Karpas-422 (cell line): ENCODE measurements around the gene PELI2. TPM values are rescaled to one million over a fixed set of nuclear protein-coding genes. Genes with fewer than 3 reads are reported as not detected.

Experiments used
- DNase-seq: peaks from one replicate; pipeline ENCODE4 v3.0.0-alpha.2; 2015
- H2AFZ ChIP-seq: fragments of 200-600 bp; sonication (generic); 2 replicates; pipeline ENCODE4 v1.6.1; 2014; ENCODE audit warnings: antibody characterized with exemption, low read length, mixed read lengths
- H3K27ac ChIP-seq: fragments of 200-600 bp; sonication (generic); 2 replicates; pipeline ENCODE4 v1.5.1; 2014; ENCODE audit warnings: mild to moderate bottlenecking, low read length, moderate library complexity
- H3K27me3 ChIP-seq: fragments of 200-600 bp; sonication (generic); 2 replicates; pipeline ENCODE4 v1.6.1; 2014; ENCODE audit warnings: low read length, mixed read lengths
- H3K36me3 ChIP-seq: fragments of 200-600 bp; sonication (generic); 2 replicates; pipeline ENCODE4 v1.6.1; 2014; ENCODE audit warnings: low read length, mixed read lengths; ENCODE audit not compliant: insufficient read depth
- H3K4me1 ChIP-seq: fragments of 200-600 bp; sonication (generic); 2 replicates; pipeline ENCODE4 v1.6.1; 2014; ENCODE audit warnings: mild to moderate bottlenecking, low read length, mixed read lengths
- H3K4me2 ChIP-seq: fragments of 200-600 bp; sonication (generic); 2 replicates; pipeline ENCODE4 v1.6.1; 2014; ENCODE audit warnings: low read length, low read depth, mild to moderate bottlenecking; ENCODE audit not compliant: poor library complexity, severe bottlenecking
- H3K4me3 ChIP-seq: fragments of 200-600 bp; sonication (generic); 2 replicates; pipeline ENCODE4 v1.5.1; 2014; ENCODE audit warnings: mild to moderate bottlenecking, antibody characterized with exemption, low read length, mixed read lengths
- H3K79me2 ChIP-seq: fragments of 200-600 bp; sonication (generic); 2 replicates; pipeline ENCODE4 v1.6.1; 2014; ENCODE audit warnings: mild to moderate bottlenecking, low read length, mixed read lengths
- H3K9ac ChIP-seq: fragments of 200-600 bp; sonication (generic); 2 replicates; pipeline ENCODE4 v1.6.0; 2014; ENCODE audit warnings: low read length
- H3K9me2 ChIP-seq: fragments of 200-600 bp; sonication (generic), shearing (Covaris generic); replicated peaks from 2 replicates; pipeline ENCODE4 v1.6.0; 2014; ENCODE audit warnings: mild to moderate bottlenecking, low read length, moderate library complexity; ENCODE audit not compliant: insufficient read depth
- H3K9me3 ChIP-seq: fragments of 300-700, 200-600 bp; sonication (generic); 2 replicates; pipeline ENCODE4 v1.6.1; 2014; ENCODE audit warnings: low read length, mixed read lengths
- H4K20me1 ChIP-seq: fragments of 200-600 bp; sonication (generic); 2 replicates; pipeline ENCODE4 v1.6.1; 2014; ENCODE audit warnings: mild to moderate bottlenecking, antibody characterized with exemption, low read length, low read depth; ENCODE audit not compliant: insufficient read depth
- total RNA-seq: library from RNA; depleted of rRNA; stranded (reverse); fragments of >200 nt; shearing (Covaris generic); gene quantifications from 2 replicates; pipeline ENCODE4 v1.2.3, GENCODE V29; 2014; ENCODE audit warnings: low replicate concordance

PELI2 gene
- total RNA-seq, 1 experiment from 2014 or later = 0.30 TPM

DNA sequence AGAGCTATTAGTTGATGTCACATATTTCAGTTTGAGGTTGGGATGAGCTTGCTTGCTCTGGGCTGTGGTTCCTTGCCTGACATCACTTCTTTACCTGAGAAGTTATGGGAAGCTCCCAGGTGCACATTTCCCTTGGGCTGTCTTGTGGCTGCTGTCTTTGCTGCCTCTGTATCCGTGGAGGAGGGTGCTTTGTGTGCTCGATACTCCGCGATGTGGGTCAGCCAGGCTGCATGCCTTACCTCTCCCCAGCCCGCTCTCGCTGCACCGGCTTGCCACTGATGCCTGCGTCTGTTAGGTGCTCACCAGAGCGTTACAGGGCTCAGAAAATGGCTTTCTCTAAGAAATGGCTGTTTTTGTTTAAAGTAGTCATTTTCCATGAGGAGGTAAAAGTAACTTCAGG is 19.6 kb downstream of the PELI2 start:
- H4K20me1 ChIP-seq = no peaks in the 10 kb centered on the region
- no peak overlapping the region for H3K4me3 ChIP-seq
- H3K36me3 ChIP-seq = no peaks in the 10 kb centered on the region
- H3K27me3 ChIP-seq = no peaks in the 10 kb centered on the region
- H2AFZ ChIP-seq = no peak overlapping the region
- no peak overlapping the region for H3K27ac ChIP-seq
- H3K9me3 ChIP-seq = no peaks in the 10 kb centered on the region
- no peak overlapping the region for H3K9ac ChIP-seq
- no peak overlapping the region for H3K4me2 ChIP-seq
- DNase-seq = no peak
- no peaks in the 10 kb centered on the region for H3K79me2 ChIP-seq
- no peaks in the 10 kb centered on the region for H3K4me1 ChIP-seq
- H3K9me2 ChIP-seq = no peaks in the 10 kb centered on the region

DNA sequence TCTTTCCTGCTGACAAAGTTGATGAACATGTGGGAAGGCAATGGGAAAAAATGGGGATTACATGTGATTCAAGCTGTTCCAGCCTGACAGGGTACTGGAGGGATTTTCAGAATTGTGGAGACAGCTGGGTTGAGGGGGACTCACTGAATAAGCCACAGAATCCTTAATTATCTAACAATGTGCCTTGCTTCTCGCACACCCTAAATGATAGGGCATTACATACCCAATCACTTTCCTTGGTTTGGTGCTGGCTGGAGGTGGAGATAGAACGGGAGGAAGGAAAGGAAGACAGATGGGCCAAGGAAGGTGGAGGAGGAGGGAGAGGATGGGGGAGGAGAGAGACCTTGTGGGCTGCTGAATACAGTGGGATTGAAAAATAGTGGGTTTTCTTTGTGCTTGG is 20.7 kb downstream of the PELI2 start:
- no peak overlapping the region for H3K27ac ChIP-seq
- no peaks in the 10 kb centered on the region for H3K79me2 ChIP-seq
- H3K9me2 ChIP-seq = no peaks in the 10 kb centered on the region
- no peak overlapping the region for H3K4me2 ChIP-seq
- DNase-seq = no peak
- no peaks in the 10 kb centered on the region for H3K36me3 ChIP-seq
- H3K27me3 ChIP-seq = no peaks in the 10 kb centered on the region
- no peak overlapping the region for H3K9ac ChIP-seq
- no peak overlapping the region for H2AFZ ChIP-seq
- H3K9me3 ChIP-seq = no peaks in the 10 kb centered on the region
- H4K20me1 ChIP-seq = no peaks in the 10 kb centered on the region
- no peaks in the 10 kb centered on the region for H3K4me1 ChIP-seq
- H3K4me3 ChIP-seq = no peak overlapping the region

DNA sequence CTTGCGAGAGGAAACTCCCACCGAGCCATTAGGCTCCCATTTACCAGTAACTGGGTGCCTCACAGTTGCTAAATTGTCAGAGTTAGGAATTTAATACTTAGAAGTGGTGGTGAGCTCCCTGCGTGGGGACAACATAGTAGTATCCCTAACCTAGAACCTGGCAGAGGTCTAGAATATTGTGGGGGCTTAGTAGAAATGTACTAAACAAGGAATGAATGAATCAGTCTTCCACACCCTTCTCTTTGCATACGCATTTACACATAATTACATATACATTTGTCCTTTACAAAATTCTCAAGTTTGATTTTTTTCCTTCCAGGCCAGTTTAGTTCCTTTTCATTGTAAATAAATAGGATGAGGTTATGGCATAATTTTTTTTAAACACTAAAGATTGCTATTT is 24.1 kb downstream of the PELI2 start:
- Histone ChIP-seq H3K27ac (no peak overlapping the region), H3K79me2 (no peaks in the 10 kb centered on the region), H4K20me1 (no peaks in the 10 kb centered on the region), H3K27me3 (no peaks in the 10 kb centered on the region), H3K9me2 (no peaks in the 10 kb centered on the region), H3K9me3 (no peaks in the 10 kb centered on the region), H3K4me2 (no peak overlapping the region), H3K9ac (no peak overlapping the region), H3K36me3 (no peaks in the 10 kb centered on the region), H3K4me1 (no peaks in the 10 kb centered on the region), H2AFZ (no peak overlapping the region), H3K4me3 (no peak overlapping the region)
- DNase-seq = no peak

DNA sequence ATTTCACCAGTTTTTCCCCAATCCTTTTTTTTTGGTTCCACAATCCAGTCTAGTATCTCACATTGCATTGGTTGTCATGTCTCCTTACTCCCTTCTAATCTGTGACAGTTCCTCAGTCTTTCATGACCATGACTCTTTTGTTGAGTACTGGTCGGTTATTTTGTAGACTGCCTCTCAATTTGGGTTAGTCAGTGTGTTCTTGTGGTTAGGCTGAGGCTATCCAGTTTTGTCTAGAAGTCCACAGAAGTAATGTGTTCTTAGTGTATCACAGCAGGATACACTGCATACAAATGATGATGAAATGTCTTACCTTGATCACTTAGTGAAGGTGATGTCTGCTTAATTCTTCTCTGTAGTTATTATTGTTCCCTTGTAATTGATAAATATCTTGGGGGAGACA is 24.8 kb downstream of the PELI2 start:
- H3K9me2 ChIP-seq = no peaks in the 10 kb centered on the region
- DNase-seq = no peak
- no peaks in the 10 kb centered on the region for H3K79me2 ChIP-seq

DNA sequence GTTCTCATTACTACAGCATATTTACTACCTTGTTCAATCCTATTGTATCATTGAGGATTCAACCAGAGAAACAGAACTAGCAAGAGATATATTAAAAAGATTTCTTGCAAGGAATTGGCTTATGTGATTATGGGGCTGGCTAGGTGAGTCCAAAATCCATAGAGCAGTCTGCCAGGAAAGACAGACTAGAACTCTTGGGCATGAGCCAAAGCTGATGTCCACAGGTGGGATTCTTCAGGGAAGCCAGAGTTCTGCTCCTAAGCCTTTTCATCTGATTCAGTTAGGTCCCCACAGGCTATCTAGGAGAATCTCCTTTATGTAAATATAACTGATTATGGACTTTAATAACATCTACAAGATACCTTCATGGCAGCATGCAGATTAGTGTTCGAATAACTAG is 26.0 kb downstream of the PELI2 start:
- H3K4me2 ChIP-seq = no peak overlapping the region
- H3K79me2 ChIP-seq = no peaks in the 10 kb centered on the region
- no peaks in the 10 kb centered on the region for H3K4me1 ChIP-seq
- H3K9ac ChIP-seq = no peak overlapping the region
- H3K36me3 ChIP-seq = no peaks in the 10 kb centered on the region
- no peaks in the 10 kb centered on the region for H3K9me3 ChIP-seq
- no peaks in the 10 kb centered on the region for H4K20me1 ChIP-seq
- DNase-seq = no peak
- no peaks in the 10 kb centered on the region for H3K9me2 ChIP-seq
- no peak overlapping the region for H3K27ac ChIP-seq
- H3K4me3 ChIP-seq = no peak overlapping the region
- no peak overlapping the region for H2AFZ ChIP-seq
- H3K27me3 ChIP-seq = no peaks in the 10 kb centered on the region

More for the DNA sequence above, 24.8 kb downstream of the PELI2 start:
- no peaks in the 10 kb centered on the region for H3K27me3 ChIP-seq
- H3K4me2 ChIP-seq = no peak overlapping the region
- no peaks in the 10 kb centered on the region for H3K9me3 ChIP-seq
- no peak overlapping the region for H2AFZ ChIP-seq
- no peaks in the 10 kb centered on the region for H3K4me1 ChIP-seq
- no peak overlapping the region for H3K9ac ChIP-seq
- H3K27ac ChIP-seq = no peak overlapping the region
- no peak overlapping the region for H3K4me3 ChIP-seq
- no peaks in the 10 kb centered on the region for H4K20me1 ChIP-seq
- H3K36me3 ChIP-seq = no peaks in the 10 kb centered on the region

DNA sequence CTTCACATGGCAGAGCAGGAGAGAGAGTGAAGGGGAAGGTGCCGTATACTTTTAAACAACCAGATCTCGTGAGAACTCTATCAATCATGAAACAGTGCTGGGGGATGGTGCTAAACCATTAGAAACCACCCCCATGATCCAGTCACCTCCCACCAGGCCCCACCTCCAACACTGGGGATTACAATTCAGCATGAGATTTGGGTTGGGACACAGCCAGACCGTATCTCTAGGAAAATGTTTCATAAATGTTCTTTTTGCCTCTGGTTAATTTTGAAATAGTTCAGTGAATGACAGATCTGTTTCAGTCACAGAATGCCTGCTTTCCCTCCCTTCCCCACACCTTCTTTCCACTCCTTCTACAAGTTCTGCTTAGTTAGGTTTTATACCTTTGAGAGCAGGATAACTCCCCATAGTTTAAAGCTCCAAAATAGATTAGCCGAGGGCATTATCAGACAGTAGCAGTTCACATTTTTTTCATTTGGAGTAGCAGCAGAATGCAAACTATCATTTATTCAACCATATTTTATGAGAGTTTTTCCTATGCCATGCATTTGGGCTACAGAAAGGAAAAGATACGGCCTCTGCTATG is 27.1 kb downstream of the PELI2 start:
- H2AFZ ChIP-seq = no peak overlapping the region
- H3K9ac ChIP-seq = no peak overlapping the region
- no peak overlapping the region for H3K4me3 ChIP-seq
- no peaks in the 10 kb centered on the region for H4K20me1 ChIP-seq
- no peak overlapping the region for H3K4me2 ChIP-seq
- no peaks in the 10 kb centered on the region for H3K27me3 ChIP-seq
- H3K79me2 ChIP-seq = no peaks in the 10 kb centered on the region
- no peak for DNase-seq
- no peaks in the 10 kb centered on the region for H3K36me3 ChIP-seq
- no peaks in the 10 kb centered on the region for H3K9me3 ChIP-seq
- H3K4me1 ChIP-seq = no peaks in the 10 kb centered on the region
- no peak overlapping the region for H3K27ac ChIP-seq
- H3K9me2 ChIP-seq = no peaks in the 10 kb centered on the region

DNA sequence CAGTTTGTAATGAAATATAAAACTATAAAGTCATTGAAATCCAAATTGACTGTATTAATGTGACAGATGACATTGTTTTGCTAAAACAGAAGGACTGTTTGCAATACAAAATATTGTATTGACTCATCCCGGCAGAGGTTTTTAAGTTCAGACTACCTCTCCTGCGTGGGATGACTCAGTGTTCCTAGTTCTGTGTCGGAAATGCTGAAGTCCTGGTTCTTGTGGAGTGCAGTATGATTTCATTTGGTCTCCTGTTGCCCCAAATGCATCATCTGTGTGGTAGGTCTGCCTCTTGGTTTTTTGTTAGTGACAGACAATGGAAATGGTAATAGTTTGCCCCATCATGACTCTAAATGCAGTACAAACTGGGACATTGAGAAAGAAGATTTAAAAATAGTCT is 27.8 kb downstream of the PELI2 start:
- H3K27me3 ChIP-seq = no peaks in the 10 kb centered on the region
- H3K9me2 ChIP-seq = no peaks in the 10 kb centered on the region
- no peak overlapping the region for H3K27ac ChIP-seq
- no peaks in the 10 kb centered on the region for H4K20me1 ChIP-seq
- H2AFZ ChIP-seq = no peak overlapping the region
- H3K9me3 ChIP-seq = no peaks in the 10 kb centered on the region
- no peaks in the 10 kb centered on the region for H3K79me2 ChIP-seq
- no peak for DNase-seq
- H3K9ac ChIP-seq = no peak overlapping the region
- H3K4me1 ChIP-seq = no peaks in the 10 kb centered on the region
- no peaks in the 10 kb centered on the region for H3K36me3 ChIP-seq
- H3K4me3 ChIP-seq = no peak overlapping the region
- no peak overlapping the region for H3K4me2 ChIP-seq

DNA sequence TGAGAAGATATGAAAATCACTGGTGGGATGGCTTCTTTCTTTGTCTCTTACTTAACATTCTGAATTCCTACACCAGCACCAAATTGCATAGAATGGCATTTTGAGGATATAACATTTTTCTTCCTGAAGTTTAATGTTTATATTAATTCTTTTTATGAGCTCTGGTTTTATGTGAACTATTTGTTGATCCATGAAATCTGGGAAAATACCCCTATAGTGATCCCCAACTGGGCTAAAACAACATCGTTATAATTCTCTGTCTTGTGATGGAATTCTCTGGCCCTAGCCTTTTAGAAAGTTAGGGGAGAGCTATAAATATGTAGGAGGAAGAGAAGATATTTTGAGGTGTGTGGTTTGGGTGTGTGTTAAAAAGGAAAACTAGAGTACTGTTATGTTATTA is 29.2 kb downstream of the PELI2 start:
- Histone ChIP-seq H3K9me2 (no peaks in the 10 kb centered on the region), H3K27ac (no peak overlapping the region), H3K4me2 (no peak overlapping the region), H3K9ac (no peak overlapping the region), H3K9me3 (no peaks in the 10 kb centered on the region), H3K36me3 (no peaks in the 10 kb centered on the region), H2AFZ (no peak overlapping the region), H3K27me3 (no peaks in the 10 kb centered on the region), H4K20me1 (no peaks in the 10 kb centered on the region), H3K4me1 (no peaks in the 10 kb centered on the region), H3K4me3 (no peak overlapping the region), H3K79me2 (no peaks in the 10 kb centered on the region)
- no peak for DNase-seq
